ENCODE measurements around the gene PGM2L1. TPM values are rescaled to one million over a fixed set of nuclear protein-coding genes. Genes with fewer than 3 reads are reported as not detected.

PGM2L1 gene
- 1 to 10 TPM; 6.8 to 7.1 TPM for total RNA-seq

DNA sequence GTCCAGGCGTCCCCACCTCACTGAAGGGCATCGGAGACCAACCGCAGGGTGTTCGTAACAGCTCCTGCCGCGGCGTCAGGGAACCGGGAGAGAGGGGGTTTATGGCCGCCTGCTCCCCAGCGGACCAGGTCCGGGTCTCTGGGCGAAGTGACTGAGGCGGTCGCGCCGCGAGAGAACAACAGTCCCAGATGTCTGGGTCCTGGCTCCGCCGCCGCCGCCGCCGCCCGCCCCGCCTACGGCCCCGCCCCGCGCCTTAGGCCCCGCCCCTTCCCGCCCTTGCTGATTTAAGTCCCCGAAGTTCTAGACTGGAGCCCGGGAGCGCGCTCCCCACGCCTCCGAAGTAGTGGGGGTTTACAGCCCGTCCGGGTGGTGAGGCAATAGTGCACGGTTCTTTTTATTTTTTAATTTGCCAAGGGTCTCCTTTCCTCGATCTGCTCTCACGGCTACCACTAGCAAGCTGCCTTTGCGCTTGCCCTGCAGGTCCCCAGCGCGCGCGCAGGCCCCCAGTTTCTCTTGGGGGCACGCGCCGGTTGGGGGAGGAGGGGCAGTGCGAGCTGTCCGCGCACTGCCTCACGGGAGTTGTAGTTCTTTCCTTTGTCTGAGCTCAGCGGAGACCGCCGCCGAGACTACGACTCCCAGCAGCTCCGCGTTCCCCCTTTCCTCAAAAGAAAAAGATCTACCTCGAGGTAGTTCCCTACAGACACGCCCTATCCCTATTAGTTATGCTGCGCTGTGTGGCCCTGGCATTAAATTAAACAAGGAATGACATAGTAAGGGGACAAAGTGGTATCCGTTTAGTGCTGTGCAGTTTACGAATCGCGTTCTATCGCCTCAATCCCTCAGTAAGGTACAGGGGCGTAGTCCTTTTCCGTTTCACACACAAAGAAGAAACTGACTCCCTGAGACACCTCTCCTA lies at the start of gene PGM2L1:
TSS of gene PGM2L1 (minus strand) at position 190 of the 916 bp plus-strand sequence. CDS start 272 bp downstream, outside the sequence.

DNA sequence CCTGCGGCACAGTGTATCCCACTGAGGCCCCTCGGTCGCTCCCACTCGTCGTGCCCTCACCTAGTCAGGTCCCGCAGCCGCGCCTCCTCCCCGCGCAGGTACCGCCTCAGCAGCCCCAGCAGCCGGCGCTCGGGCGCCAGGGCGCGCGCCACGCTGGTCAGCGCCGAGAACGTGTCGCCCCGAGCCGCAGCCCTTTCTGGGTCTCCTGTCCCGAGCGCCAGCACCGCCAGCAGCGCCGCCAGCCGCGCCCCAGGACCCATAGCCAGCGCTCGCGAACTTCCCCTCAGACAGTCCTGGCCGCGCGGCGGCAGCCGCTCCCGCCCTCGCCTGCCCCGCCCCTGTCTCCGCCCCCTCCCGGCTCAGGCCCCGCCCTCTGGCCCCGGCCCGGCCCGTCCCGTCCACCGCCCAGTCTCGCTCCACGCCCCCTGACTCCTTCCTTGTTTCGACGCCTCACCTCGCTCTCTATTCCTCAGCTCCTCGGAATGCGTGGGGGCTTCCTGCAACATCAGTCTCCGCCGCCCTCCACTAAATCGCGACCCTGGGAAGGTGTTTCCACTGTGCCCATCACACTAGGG lies 86.8 kb downstream of the PGM2L1 start, which contains the start of gene P4HA3:
TSS of gene P4HA3 (minus strand) at position 289 of the 575 bp plus-strand sequence. CDS start at position 260, 29 bp downstream.

Small RNA genes lying within 50 kb of the gene (microRNA-seq; reads per million reads assigned to microRNA genes)
- not detected for gene MIR548AL (ENCODE audit: borderline microRNAs expressed, borderline replicate concordance)

Other genes starting within 250 kb of the PGM2L1 start
- gene C2CD3, start 227.4 kb downstream of the PGM2L1 start, total RNA-seq = 10 to 100 TPM; 21.7 to 29.0 TPM
- 10 to 100 TPM; 21.4 to 23.6 TPM for gene PPME1, start 227.1 kb downstream of the PGM2L1 start, total RNA-seq
- gene P4HA3, start 86.8 kb downstream of the PGM2L1 start, total RNA-seq = not detected
- gene KCNE3, start 69.1 kb upstream of the PGM2L1 start, total RNA-seq = not detected
- gene LIPT2, start 95.3 kb upstream of the PGM2L1 start, total RNA-seq = 1 to 10 TPM; 4.3 to 5.4 TPM
- gene POLD3, start 194.1 kb upstream of the PGM2L1 start, total RNA-seq = 10 to 100 TPM; 39.1 to 42.4 TPM

All from activated naive CD4-positive, alpha-beta T cell treated with anti-CD3 and anti-CD28 coated beads, Interleukin-2, amount 10 ng/mL, durations not matched to agents 5 hours and 36 hours (primary cell).